A673 (cell line): ENCODE data around the gene SUSD1.

Experiments used
- EZH2 ChIP-seq: fragments of 200-600 bp; sonication (generic); IDR thresholded peaks from 2 replicates; pipeline ENCODE4 v1.6.1; 2017; ENCODE audit warnings: borderline replicate concordance, low read depth, mild to moderate bottlenecking, mixed read lengths, antibody characterized with exemption, low read length; ENCODE audit not compliant: poor library complexity, severe bottlenecking
- TF ChIP-seq, protein P1 (sequence below): fragments of 300-800, 200-600 bp; sonication (generic); conservative IDR thresholded peaks from 2 replicates; pipeline ENCODE4 v1.5.1; 2017; ENCODE audit warnings: low read depth, mild to moderate bottlenecking, antibody characterized with exemption, low read length, moderate library complexity, mixed read lengths

DNA sequence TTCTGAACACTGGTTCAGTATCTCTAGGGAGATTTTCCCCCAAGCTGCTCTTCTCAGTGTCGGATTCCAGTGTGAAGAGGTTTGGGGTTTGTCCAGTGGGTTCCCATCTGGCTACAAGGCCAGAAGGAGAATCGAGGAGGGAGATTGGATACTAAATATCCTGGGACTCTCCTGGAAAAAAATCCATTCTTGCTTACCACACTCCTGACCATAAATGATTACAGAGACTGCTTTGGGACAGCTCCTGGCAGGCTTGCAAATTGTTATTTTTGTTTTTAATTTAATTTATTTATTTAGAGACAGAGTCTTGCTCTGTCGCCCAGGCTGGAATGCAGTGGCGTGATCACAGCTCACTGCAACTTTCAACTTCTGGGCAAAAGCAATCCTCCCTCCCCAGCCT lies 4.7 kb upstream of the SUSD1 start:
- TF ChIP-seq, protein P1, sequence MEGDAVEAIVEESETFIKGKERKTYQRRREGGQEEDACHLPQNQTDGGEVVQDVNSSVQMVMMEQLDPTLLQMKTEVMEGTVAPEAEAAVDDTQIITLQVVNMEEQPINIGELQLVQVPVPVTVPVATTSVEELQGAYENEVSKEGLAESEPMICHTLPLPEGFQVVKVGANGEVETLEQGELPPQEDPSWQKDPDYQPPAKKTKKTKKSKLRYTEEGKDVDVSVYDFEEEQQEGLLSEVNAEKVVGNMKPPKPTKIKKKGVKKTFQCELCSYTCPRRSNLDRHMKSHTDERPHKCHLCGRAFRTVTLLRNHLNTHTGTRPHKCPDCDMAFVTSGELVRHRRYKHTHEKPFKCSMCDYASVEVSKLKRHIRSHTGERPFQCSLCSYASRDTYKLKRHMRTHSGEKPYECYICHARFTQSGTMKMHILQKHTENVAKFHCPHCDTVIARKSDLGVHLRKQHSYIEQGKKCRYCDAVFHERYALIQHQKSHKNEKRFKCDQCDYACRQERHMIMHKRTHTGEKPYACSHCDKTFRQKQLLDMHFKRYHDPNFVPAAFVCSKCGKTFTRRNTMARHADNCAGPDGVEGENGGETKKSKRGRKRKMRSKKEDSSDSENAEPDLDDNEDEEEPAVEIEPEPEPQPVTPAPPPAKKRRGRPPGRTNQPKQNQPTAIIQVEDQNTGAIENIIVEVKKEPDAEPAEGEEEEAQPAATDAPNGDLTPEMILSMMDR: no peak
- TF ChIP-seq EZH2: no peak
